Skeletal muscle tissue (tissue), 4 donors: ENCODE measurements around the gene UTS2B. TPM values are rescaled to one million over a fixed set of nuclear protein-coding genes. Genes with fewer than 3 reads are reported as not detected.

Experiments
- H3K27ac ChIP-seq: one replicate; pipeline ENCODE4 v1.7.0; 2013; ENCODE audit warnings: mild to moderate bottlenecking, low read depth, low read length, inconsistent platforms
- H3K27me3 ChIP-seq, 3 donors: one replicate each; pipeline ENCODE4 v1.7.0; 2013; ENCODE audit warnings: low read length in 3 of 3; ENCODE audit not compliant: control insufficient read depth in 3 of 3, insufficient read depth in 3 of 3
- H3K36me3 ChIP-seq, 3 donors: one replicate each; pipeline ENCODE4 v1.7.0; 2013; ENCODE audit warnings: low read length in 3 of 3; ENCODE audit not compliant: control insufficient read depth in 3 of 3, insufficient read depth in 3 of 3
- H3K4me1 ChIP-seq, 3 donors: one replicate each; pipeline ENCODE4 v1.7.0; 2013; ENCODE audit warnings: low read length in 3 of 3, mild to moderate bottlenecking in 3 of 3; ENCODE audit not compliant: control insufficient read depth in 3 of 3, insufficient read depth in 3 of 3
- H3K4me3 ChIP-seq, 3 donors: one replicate each; pipeline ENCODE4 v1.7.0; 2013; ENCODE audit warnings: low read length in 3 of 3
- H3K9ac ChIP-seq, 3 donors: one replicate each; pipeline ENCODE4 v1.7.0; 2013; ENCODE audit warnings: low read length in 3 of 3, mild to moderate bottlenecking in 3 of 3, moderate library complexity in 2 of 3, low read depth in 1 of 3
- H3K9me3 ChIP-seq, 3 donors: one replicate each; pipeline ENCODE4 v1.7.0; 2013; ENCODE audit warnings: low read length in 3 of 3; ENCODE audit not compliant: control insufficient read depth in 3 of 3
- total RNA-seq: library from RNA; depleted of rRNA; stranded (reverse); fragments of >200 nt; gene quantifications from one replicate; pipeline ENCODE4 v1.2.3, GENCODE V29; 2014
- donor health status: Osteomylitis.

UTS2B gene, protein sequence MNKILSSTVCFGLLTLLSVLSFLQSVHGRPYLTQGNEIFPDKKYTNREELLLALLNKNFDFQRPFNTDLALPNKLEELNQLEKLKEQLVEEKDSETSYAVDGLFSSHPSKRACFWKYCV
- total RNA-seq = not detected

DNA sequence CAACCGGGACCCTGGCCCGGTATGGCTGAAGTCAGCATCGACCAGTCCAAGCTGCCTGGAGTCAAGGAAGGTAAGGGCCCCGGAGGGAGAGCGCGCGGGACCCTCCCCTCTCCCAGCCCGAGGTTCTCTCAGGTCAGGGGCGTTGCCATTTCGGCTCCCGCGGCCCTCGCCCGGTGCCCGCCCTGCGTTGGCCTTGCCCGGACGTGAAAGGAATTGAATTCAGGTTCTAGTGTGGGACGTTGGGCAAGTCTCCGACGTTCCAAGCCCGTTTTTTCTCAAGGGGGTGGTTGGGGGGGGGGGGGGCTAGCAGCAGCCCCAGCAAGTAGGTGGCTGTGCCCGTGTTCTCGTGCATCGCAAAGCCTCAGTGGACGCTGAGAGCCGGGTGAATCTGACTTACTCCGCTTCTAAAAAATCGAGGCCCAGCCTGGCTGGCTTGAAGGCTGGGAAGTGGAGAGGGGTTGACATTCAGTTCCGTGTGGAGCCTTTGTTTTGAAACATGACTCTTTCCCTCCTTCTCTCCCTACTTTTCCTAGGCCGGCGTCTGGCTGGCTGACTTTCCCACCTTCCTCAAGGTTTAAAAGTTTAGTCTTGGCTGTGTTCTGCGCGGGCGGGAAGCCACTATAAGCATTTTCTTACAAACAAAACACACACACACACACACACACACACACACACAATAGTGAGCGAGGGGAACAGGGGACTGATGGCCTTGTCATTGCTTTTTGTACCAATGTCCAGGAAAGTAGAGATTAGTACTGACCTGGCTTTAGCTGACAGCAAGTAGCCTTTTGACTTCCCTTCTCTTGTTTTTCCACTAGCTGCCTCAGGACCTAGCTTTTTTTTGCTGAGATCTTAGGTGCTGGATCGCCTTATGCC is at the start of gene UTS2B:
Gene UTS2B, minus strand, starts transcription at position 873 of the 876 bp plus-strand sequence. CDS start 48,337 bp downstream, outside the sequence.
- H3K4me3 ChIP-seq = peak within 1 kb of the TSS; percentile 75 to 82 (median 82)
- H3K27ac ChIP-seq = peak within 1 kb of the TSS; percentile 86
- H3K4me1 ChIP-seq = peaks cover 18 to 24% (median 24%) of the 10 kb centered on the region in 3 donors

DNA sequence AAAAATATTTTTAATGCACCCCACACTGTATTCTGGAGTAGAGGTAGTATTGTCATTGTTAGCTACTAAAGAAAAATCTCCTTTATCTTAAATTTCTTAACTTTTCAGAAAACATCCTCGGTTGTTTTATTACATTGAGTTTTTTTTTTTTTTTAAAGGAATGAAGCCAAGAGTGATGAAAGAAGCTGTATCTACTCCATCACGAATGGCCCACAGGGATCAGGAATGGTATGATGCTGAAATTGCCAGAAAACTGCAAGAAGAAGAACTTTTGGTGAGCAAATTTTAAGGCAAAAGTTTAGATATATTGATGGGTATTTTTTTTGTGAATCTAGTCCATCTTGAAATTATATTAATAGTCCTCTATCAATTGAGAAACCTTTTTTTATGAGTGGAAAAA is 49.7 kb upstream of the UTS2B start:
- Histone ChIP-seq H3K9me3 (no peaks in the 10 kb centered on the region), H3K27me3 (no peaks in the 10 kb centered on the region), H3K4me1 (peaks cover 8 to 10% (median 9%) of the 10 kb centered on the region in 3 donors), H3K27ac (no peak overlapping the region), H3K36me3 (peaks cover 17 to 34% (median 30%) of the 10 kb centered on the region in 3 donors), H3K9ac (no peak overlapping the region), H3K4me3 (no peak overlapping the region)

More for the DNA sequence above, at the start of gene UTS2B:
- Histone ChIP-seq H3K36me3 (no peaks in the 10 kb centered on the region), H3K27me3 (no peaks in the 10 kb centered on the region), H3K9ac (peak within 1 kb of the TSS; percentile 88 to 93 (median 89)), H3K9me3 (no peaks in the 10 kb centered on the region)

DNA sequence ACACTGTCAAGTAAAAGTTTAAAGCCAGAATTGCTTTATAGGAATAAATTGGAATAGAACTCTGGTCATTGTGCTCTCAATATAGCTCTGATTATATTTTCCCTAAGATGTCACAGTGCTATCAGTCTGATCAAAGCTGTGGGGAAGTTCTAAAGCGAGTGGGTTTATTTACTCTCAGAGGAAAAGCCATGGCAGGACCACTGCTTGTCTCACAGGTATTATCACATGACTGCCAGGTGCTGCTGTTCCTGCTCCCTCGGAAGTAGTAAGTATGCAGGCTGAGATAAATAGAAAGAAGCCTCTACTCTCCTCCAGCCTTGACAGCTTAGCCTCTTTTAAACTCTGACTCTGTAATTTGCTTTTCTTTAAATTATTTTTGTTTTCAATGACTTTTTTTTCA is 49.1 kb upstream of the UTS2B start:
- peaks cover 19 to 34% (median 33%) of the 10 kb centered on the region in 3 donors for H3K36me3 ChIP-seq

DNA sequence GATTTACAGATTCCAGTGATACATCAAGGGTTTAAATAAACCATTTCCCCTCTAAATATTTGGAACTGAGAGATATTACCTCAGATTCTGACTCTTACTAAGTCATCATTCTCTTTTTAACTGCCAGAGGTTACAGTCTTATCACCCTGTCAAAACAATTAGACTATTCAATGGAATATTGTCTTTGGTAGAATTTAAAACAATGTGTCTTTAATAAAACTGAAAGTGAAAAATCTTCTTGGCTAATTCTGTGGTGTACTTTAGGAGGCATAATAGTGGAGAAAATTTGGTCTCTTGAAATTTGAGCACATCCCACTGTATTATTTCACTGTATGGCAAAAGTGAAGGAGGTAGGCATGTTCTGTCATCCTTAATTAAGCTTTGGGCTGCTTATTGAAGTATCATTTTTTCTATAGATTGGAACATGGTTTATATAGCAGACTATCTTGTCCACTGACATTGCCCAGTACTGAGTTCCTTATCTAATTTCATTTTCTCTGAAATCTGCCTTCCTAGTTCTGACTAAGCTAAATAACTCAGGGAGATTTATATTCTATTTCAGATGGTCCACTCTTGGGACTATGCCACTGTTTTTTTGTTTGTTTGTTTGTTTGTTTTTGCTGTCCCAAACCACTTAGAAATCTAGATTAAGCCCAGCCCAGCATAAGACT is 48.0 kb upstream of the UTS2B start:
- peaks cover 8 to 10% (median 9%) of the 10 kb centered on the region in 3 donors for H3K4me1 ChIP-seq
- no peak overlapping the region for H3K9ac ChIP-seq
- H3K27ac ChIP-seq = no peak overlapping the region
- H3K4me3 ChIP-seq = no peak overlapping the region
- H3K27me3 ChIP-seq = no peaks in the 10 kb centered on the region
- no peaks in the 10 kb centered on the region for H3K9me3 ChIP-seq
- H3K36me3 ChIP-seq = peaks cover 19 to 34% (median 33%) of the 10 kb centered on the region in 3 donors

More for the DNA sequence above, 49.1 kb upstream of the UTS2B start:
- H3K9ac ChIP-seq = peak overlapping the region in 1 of 3 donors; percentile 23
- peaks cover 8 to 10% (median 9%) of the 10 kb centered on the region in 3 donors for H3K4me1 ChIP-seq
- H3K27ac ChIP-seq = no peak overlapping the region
- H3K9me3 ChIP-seq = no peaks in the 10 kb centered on the region
- H3K4me3 ChIP-seq = no peak overlapping the region
- H3K27me3 ChIP-seq = no peaks in the 10 kb centered on the region

DNA sequence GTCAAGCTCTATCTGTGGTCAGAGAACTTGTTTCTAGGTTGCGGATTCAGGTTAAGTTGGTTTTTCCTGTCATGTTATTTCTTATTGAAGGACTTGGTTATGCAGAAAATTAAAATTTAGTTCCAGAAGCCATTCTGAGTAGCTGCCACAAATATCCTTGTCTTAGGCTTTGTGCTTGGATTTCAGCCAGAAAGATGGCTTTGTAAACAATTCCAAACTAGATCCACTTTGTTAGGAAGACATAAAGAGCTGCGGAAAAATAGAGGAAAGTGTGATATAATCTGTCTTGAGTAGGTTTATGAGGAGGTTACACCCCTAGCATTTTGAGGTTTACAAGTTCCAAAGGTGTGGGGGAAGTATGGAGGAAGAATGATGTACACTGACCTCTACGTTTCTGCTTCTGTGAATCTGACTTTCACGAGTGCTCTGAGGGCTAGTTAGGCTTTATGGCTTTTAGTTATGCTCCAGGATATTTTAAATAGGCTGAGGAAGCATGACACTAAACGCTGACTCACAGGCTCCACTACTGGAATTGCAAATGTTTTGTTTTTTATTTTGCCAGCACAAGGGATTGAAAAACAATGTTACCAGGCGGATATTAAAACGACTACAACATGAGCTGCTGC is 46.3 kb upstream of the UTS2B start:
- Histone ChIP-seq H3K4me1 (peaks cover 8 to 10% (median 9%) of the 10 kb centered on the region in 3 donors), H3K9ac (peak overlapping the region in 1 of 3 donors; percentile 2), H3K4me3 (no peak overlapping the region), H3K36me3 (peaks cover 12 to 28% (median 27%) of the 10 kb centered on the region in 3 donors), H3K9me3 (no peaks in the 10 kb centered on the region), H3K27me3 (no peaks in the 10 kb centered on the region), H3K27ac (peak overlapping the region; percentile 57)

DNA sequence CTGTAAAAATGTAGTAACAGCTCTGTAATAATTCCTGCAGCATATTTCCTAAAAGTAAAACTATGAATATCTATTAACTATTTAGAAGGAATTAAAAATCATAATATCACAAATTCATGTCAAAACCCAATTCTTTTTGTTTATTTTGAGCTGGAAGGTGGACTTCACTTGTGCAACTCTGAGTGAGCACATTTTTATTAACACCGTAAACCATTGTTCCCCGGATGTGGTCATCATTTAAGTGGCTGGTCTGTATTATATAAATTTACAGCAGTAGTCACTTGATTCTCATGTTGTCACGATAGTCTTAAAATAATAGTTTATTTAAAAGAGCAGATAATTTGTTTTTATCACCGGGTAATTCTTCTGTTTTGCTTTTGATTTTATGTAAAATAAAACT is 43.0 kb upstream of the UTS2B start:
- H3K27ac ChIP-seq = no peak overlapping the region
- H3K27me3 ChIP-seq = no peaks in the 10 kb centered on the region
- no peak overlapping the region for H3K4me3 ChIP-seq
- peaks cover 2 to 5% (median 3%) of the 10 kb centered on the region in 3 donors for H3K4me1 ChIP-seq
- H3K36me3 ChIP-seq = peaks cover 6 to 29% (median 22%) of the 10 kb centered on the region in 3 donors
- no peaks in the 10 kb centered on the region for H3K9me3 ChIP-seq
- H3K9ac ChIP-seq = no peak overlapping the region

DNA sequence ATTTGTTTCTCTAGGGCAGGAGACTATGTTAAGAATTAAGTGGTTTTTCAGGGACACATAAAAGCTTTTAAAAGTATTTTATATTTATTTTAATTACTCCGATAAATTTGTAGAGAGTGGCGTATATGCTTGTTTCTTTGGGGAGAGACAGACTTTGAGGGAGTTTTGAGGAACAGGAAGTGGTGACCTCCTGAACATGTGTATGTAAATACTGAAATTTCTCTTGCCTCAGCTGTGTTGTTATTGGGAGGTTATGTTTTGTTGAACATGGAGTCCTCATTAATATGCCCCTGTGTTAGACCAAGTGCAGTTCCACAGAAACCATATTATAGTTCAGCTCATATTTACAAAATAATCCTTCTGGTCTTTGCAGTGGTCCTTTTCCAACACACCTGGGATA is 41.8 kb upstream of the UTS2B start:
- H3K36me3 ChIP-seq = peaks cover 6 to 29% (median 22%) of the 10 kb centered on the region in 3 donors
- H3K9ac ChIP-seq = no peak overlapping the region
- no peaks in the 10 kb centered on the region for H3K9me3 ChIP-seq
- no peak overlapping the region for H3K27ac ChIP-seq
- no peak overlapping the region for H3K4me3 ChIP-seq
- no peaks in the 10 kb centered on the region for H3K27me3 ChIP-seq
- peaks cover 0 to 5% (median 0%) of the 10 kb centered on the region in 3 donors for H3K4me1 ChIP-seq

DNA sequence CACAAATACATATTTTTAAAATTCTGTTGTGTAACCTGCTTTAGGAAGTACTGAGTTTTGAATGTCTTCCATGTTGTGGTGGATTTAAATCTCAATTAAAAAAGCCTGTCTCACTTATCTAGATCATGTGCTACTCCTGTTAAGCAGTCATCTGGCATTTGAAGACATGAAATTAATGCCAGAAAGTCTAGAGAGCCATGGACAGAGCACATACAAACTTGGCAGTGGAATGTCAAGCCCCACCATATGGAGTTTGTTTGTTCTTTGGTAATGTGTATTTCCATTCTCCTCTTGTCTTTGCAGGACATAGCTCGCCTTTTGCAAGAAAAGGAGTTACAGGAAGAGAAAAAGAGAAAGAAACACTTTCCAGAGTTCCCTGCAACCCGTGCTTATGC is 39.3 kb upstream of the UTS2B start:
- no peak overlapping the region for H3K27ac ChIP-seq
- no peak overlapping the region for H3K4me3 ChIP-seq
- peaks cover 0 to 21% (median 16%) of the 10 kb centered on the region in 3 donors for H3K36me3 ChIP-seq
- H3K9ac ChIP-seq = no peak overlapping the region
- no peaks in the 10 kb centered on the region for H3K9me3 ChIP-seq
- H3K27me3 ChIP-seq = no peaks in the 10 kb centered on the region
- no peaks in the 10 kb centered on the region for H3K4me1 ChIP-seq

DNA sequence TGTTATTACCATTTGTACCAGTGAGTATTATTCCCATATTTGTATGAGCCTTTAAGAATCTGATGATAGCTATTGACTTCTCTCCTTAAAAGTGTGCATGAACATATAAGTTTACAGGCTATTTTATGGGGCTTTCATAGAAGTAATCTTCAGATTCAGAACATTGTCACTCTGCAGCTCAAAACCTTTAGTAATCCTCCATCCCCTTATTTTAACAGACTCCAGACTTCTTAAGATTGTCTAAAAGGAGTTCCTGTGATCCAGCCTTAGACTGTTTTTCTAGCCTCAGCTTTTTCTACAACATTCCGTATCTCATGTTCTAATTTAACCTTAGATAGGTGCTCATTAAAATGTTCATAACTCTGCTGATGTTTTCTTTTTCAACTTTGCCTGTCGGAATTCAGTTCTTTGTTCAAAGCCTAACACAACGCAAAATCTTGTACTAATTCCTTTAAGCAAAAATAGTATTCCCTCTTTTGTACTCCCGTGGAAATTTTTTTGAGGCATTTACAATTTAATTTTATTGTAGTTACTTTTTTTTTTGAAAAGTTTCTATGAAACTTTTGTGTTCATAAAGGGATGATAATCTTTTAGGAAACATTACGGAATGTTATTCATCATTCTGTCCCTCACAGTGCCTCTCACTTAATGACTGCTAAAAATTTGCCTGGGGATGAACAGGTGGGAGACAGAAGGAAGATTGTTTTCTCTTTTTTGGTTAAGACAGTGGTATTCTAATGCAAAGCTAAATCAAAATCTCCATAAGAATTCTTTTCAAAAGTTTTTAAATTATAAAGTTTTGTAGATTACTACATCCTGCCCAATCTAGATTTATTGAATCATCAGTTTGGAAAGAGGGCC is 38.7 kb upstream of the UTS2B start:
- no peaks in the 10 kb centered on the region for H3K27me3 ChIP-seq
- H3K27ac ChIP-seq = no peak overlapping the region
- no peaks in the 10 kb centered on the region for H3K9me3 ChIP-seq

More for the DNA sequence above, 38.7 kb upstream of the UTS2B start:
- Histone ChIP-seq H3K36me3 (peaks cover 0 to 21% (median 16%) of the 10 kb centered on the region in 3 donors), H3K9ac (no peak overlapping the region), H3K4me3 (no peak overlapping the region), H3K4me1 (no peaks in the 10 kb centered on the region)
